Thoracic aorta (tissue), 2 donors: Measurements from ENCODE around the gene FAM193B. TPM values are rescaled to one million over a fixed set of nuclear protein-coding genes. Genes with fewer than 3 reads are reported as not detected.

Source experiments
- ATAC-seq: fragments of 150-250 bp; one replicate; pipeline ENCODE4 v1.8.0; 2017; ENCODE audit warnings: low read depth; ENCODE audit not compliant: insufficient number of reproducible peaks, low FRiP score
- DNase-seq: peaks from one replicate; pipeline ENCODE4 v3.0.0-alpha.2; 2020; ENCODE audit warnings: low spot score
- H3K27ac ChIP-seq, 2 donors: fragments of 200-600 bp; sonication (generic); 1 replicate in 1 of 2; 2 replicates in 1 of 2; pipeline ENCODE4 v1.5.1; 2016; ENCODE audit warnings: mild to moderate bottlenecking in 2 of 2, moderate library complexity in 2 of 2
- H3K27me3 ChIP-seq: fragments of 200-600 bp; sonication (generic); replicated peaks from 2 replicates; pipeline ENCODE4 v1.6.0; 2016; ENCODE audit warnings: mild to moderate bottlenecking; ENCODE audit not compliant: insufficient read depth
- H3K36me3 ChIP-seq: fragments of 200-600 bp; sonication (generic); one replicate; pipeline ENCODE4 v1.5.1; 2016
- H3K4me1 ChIP-seq, 2 donors: fragments of 200-600 bp; sonication (generic); 1 replicate in 1 of 2; 2 replicates in 1 of 2; pipeline versions ENCODE4 v1.5.1 to v1.6.0; 2016; ENCODE audit warnings: low read depth in 2 of 2, mild to moderate bottlenecking in 1 of 2; ENCODE audit not compliant: control insufficient read depth in 1 of 2
- H3K4me3 ChIP-seq: fragments of 200-600 bp; sonication (generic); 2 replicates; pipeline ENCODE4 v1.5.1; 2016; ENCODE audit warnings: mild to moderate bottlenecking
- H3K9me3 ChIP-seq: fragments of 200-600 bp; sonication (generic); 2 replicates; pipeline ENCODE4 v1.5.1; 2016
- total RNA-seq, 2 donors: library from RNA; depleted of rRNA; stranded (reverse); fragments of >200 nt; gene quantifications; one replicate each; pipeline versions ENCODE4 v1.1.0 to v1.2.3, GENCODE V29; 2016
- TF ChIP-seq, protein P1 (sequence below): fragments of 200-600 bp; sonication (generic); IDR thresholded peaks from one replicate; pipeline ENCODE4 v1.5.1; 2019; ENCODE audit warnings: antibody characterized with exemption

FAM193B gene
- total RNA-seq, 2 donors from 2014 or later = 76.6 to 103 TPM

DNA sequence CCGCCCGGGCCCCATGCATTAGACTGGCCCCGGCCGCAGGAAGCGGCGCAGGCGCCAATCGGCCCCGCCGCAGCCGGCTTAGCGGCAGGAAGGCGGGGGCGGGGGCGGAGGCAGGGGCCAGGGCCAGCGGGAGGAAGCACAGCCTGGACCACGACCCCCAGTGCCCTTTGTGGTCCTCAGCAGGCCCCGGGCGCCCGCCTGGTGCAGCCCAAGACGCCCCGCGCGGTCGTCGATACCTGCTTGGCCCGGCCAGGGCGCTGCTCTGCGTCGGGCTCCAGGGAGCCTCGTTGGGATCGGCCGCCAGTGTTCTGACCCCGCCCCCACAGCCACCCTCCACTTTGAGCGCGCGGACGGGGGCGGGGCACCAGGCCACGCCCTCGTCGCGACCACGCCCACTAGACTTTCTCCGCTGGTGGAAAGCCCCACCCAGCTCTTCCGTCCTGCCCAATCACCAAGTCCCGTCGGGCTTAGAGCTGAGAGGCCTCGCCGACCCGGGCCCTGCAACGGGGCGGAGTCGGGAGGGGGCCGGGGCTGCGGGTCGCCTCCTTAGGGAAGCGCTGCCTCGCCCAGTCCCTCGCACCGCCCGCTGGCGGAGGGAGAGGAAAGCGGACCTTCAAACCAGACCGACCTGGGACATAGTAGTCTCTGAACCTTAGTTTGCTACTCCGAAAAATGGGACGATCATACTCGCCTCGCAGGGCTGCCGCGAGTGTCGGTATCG lies 56.9 kb downstream of the FAM193B start, which contains the start of gene PDLIM7:
Gene PDLIM7, minus strand, starts transcription at position 313 of the 721 bp plus-strand sequence. CDS start 1,092 bp downstream, outside the sequence.
- ATAC-seq (peak; percentile 41), DNase-seq (peak; percentile 86)
- peak within 1 kb of the TSS; percentile 100 for H3K27ac ChIP-seq
- TF ChIP-seq, protein P1, sequence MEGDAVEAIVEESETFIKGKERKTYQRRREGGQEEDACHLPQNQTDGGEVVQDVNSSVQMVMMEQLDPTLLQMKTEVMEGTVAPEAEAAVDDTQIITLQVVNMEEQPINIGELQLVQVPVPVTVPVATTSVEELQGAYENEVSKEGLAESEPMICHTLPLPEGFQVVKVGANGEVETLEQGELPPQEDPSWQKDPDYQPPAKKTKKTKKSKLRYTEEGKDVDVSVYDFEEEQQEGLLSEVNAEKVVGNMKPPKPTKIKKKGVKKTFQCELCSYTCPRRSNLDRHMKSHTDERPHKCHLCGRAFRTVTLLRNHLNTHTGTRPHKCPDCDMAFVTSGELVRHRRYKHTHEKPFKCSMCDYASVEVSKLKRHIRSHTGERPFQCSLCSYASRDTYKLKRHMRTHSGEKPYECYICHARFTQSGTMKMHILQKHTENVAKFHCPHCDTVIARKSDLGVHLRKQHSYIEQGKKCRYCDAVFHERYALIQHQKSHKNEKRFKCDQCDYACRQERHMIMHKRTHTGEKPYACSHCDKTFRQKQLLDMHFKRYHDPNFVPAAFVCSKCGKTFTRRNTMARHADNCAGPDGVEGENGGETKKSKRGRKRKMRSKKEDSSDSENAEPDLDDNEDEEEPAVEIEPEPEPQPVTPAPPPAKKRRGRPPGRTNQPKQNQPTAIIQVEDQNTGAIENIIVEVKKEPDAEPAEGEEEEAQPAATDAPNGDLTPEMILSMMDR = no peak
- peaks cover 20% of the 10 kb centered on the region for H3K36me3 ChIP-seq
- no peaks in the 10 kb centered on the region for H3K9me3 ChIP-seq
- H3K4me3 ChIP-seq = peak within 1 kb of the TSS; percentile 90
- peaks cover 34 to 49% of the 10 kb centered on the region in 2 donors for H3K4me1 ChIP-seq
- no peaks in the 10 kb centered on the region for H3K27me3 ChIP-seq

GRCh38 chr5:177496727-177497291 lies 57.6 kb downstream of the FAM193B start:
- DNase-seq (peak; percentile 86), ATAC-seq (peak; percentile 17)
- no peaks in the 10 kb centered on the region for H3K9me3 ChIP-seq
- peak overlapping the region; percentile 90 for H3K4me3 ChIP-seq
- peaks cover 40 to 56% of the 10 kb centered on the region in 2 donors for H3K4me1 ChIP-seq
- TF ChIP-seq, protein P1 = no peak
- H3K27me3 ChIP-seq = no peaks in the 10 kb centered on the region
- peak overlapping the region; percentile 100 for H3K27ac ChIP-seq
- peaks cover 26% of the 10 kb centered on the region for H3K36me3 ChIP-seq

- TF ChIP-seq, protein P1 = peak; percentile 48
- DNase-seq (no peak), ATAC-seq (no peak)
- H3K27ac ChIP-seq = peak overlapping the region; percentile 100
- peak overlapping the region; percentile 90 for H3K4me3 ChIP-seq
- H3K36me3 ChIP-seq = peaks cover 27% of the 10 kb centered on the region
- no peaks in the 10 kb centered on the region for H3K9me3 ChIP-seq
- H3K27me3 ChIP-seq = no peaks in the 10 kb centered on the region
- H3K4me1 ChIP-seq = peaks cover 40 to 61% of the 10 kb centered on the region in 2 donors
Measured at GRCh38 chr5:177496070-177496726, 58.2 kb downstream of the FAM193B start.

DNA sequence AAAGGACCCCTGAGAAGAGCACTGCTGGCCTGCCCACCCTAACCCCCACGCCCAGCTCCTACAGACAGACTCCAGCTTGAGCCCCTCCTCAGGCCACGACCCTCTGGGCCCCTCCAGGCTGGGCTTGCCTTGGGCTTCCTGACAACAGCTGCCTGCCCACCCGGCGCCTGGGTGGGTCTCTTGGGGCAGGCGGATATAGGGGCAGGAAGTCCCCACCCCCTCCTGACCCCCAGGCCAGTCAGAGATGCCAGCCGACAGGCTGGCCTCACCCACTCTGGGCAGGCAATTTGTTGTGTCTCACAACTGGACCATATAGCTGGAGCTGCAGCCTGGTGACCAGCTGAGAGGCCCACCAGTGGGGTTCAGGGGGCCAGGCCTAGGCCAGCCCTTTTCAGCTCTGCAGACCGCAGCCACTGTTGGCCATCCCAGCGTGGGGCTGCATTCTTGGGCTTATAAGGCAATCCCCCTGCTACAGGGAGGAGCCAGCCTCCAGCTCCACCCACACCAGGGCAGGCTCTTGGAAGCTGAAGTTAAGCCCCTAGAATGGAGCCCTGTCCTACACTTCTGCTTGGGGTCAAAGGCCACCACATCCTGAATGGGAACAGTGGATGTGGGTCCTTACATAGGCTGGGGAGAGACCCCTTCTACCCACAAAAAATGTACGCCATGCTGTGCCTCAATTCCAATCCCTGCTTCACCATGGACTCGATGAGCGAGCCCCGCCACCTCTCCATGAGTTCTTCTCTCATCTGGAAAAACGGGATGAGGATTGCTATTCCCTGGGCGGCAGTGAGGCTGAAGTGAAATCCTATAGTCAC lies 58.9 kb downstream of the FAM193B start:
- Histone ChIP-seq H3K4me1 (peaks cover 48 to 68% of the 10 kb centered on the region in 2 donors), H3K9me3 (no peaks in the 10 kb centered on the region), H3K36me3 (peaks cover 34% of the 10 kb centered on the region), H3K4me3 (peak overlapping the region; percentile 90), H3K27me3 (no peaks in the 10 kb centered on the region), H3K27ac (peak overlapping the region; percentile 100)
- TF ChIP-seq, protein P1 = no peak
- ATAC-seq (peak; percentile 10), DNase-seq (peak; percentile 76)
